H1 (cell line): ENCODE results near the gene POP7. TPM values are rescaled to one million over a fixed set of nuclear protein-coding genes. Genes with fewer than 3 reads are reported as not detected.

Experiments
- ASH2L ChIP-seq: fragments of 200-600, 300-600 bp; sonication (generic); IDR thresholded peaks from one replicate; pipeline ENCODE4 v1.7.1; 2017; ENCODE audit warnings: low read length
- CHD2 ChIP-seq: IDR thresholded peaks from 2 replicates; pipeline ENCODE4 v1.6.1; 2012; ENCODE audit warnings: low read length, improper control_type of control experiment
- CHD7 ChIP-seq: fragments of 300-600 bp; sonication (generic); IDR thresholded peaks from 2 replicates; pipeline ENCODE4 v1.7.1; 2012; ENCODE audit warnings: low read length, moderate library complexity, mild to moderate bottlenecking, inconsistent platforms; ENCODE audit not compliant: insufficient replicate concordance
- FOSL1 ChIP-seq: IDR thresholded peaks from 2 replicates; pipeline ENCODE4 v1.6.1; 2011; ENCODE audit warnings: mild to moderate bottlenecking, low read depth, low read length, moderate library complexity; ENCODE audit not compliant: insufficient read depth
- JUND ChIP-seq: IDR thresholded peaks from 2 replicates; pipeline ENCODE4 v1.6.1; 2011; ENCODE audit warnings: mild to moderate bottlenecking, improper control_type of control experiment, low read length
- PHF8 ChIP-seq: fragments of 200-600 bp; sonication (generic); conservative IDR thresholded peaks from 2 replicates; pipeline ENCODE4 v1.7.1; 2012; ENCODE audit warnings: low read depth, mild to moderate bottlenecking, inconsistent platforms, low read length, moderate library complexity
- RAD21 ChIP-seq, 2 experiments: IDR thresholded peaks in 1 of 2; conservative IDR thresholded peaks in 1 of 2; 2 replicates each; pipeline ENCODE4 v1.6.1; 2011; ENCODE audit warnings: low read depth in 2 of 2, low read length in 2 of 2, improper control_type of control experiment in 1 of 2, inconsistent platforms in 1 of 2, mild to moderate bottlenecking in 1 of 2, moderate library complexity in 1 of 2
- SIN3A ChIP-seq, 2 experiments: IDR thresholded peaks in 1 of 2; conservative IDR thresholded peaks in 1 of 2; 2 replicates each; pipeline ENCODE4 v1.6.1; 2011 to 2012; ENCODE audit warnings: low read length in 2 of 2, improper control_type of control experiment in 1 of 2, low read depth in 1 of 2, mild to moderate bottlenecking in 1 of 2
- SIX5 ChIP-seq: IDR thresholded peaks from 2 replicates; pipeline ENCODE4 v1.6.1; 2011; ENCODE audit warnings: mild to moderate bottlenecking, low read depth, low read length
- SP2 ChIP-seq: IDR thresholded peaks from 2 replicates; pipeline ENCODE4 v1.6.1; 2012; ENCODE audit warnings: mild to moderate bottlenecking, low read length, inconsistent platforms
- TAF7 ChIP-seq: optimal IDR thresholded peaks from 2 replicates; pipeline ENCODE3; 2011; ENCODE audit warnings: low read depth, mild to moderate bottlenecking, inconsistent platforms, low read length, moderate library complexity, borderline replicate concordance
- TEAD4 ChIP-seq: IDR thresholded peaks from 2 replicates; pipeline ENCODE4 v1.6.1; 2012; ENCODE audit warnings: low read depth, low read length, inconsistent platforms, mixed read lengths
- polyA plus RNA-seq, 7 experiments: library from polyadenylated mRNA; depleted of rRNA in 3 of 7; stranded (reverse) in 5 of 7; unstranded in 2 of 7; fragments of >200 nt in 5 of 7; fragments of 200-250 nt in 2 of 7; gene quantifications; 1 replicate in 5 of 7; 2 replicates in 1 of 7; 4 replicates in 1 of 7; pipeline versions ENCODE4 v1.2.1 to v1.2.3, GENCODE V29; 2011 to 2013; ENCODE audit warnings: missing spikeins in 2 of 7, mixed read lengths in 2 of 7
- total RNA-seq: library from RNA; stranded (reverse); fragmentation: NEBNext Ultra II Directional; extraction: Animal tissue kit (Norgen Biotek cat#: 25700); gene quantifications from 2 replicates; pipeline ENCODE4 v1.2.1, GENCODE V29; 2021

The POP7 gene
- total and polyA plus RNA-seq, 2 of the 8 experiments (the other 6 are each of a cell fraction or from before 2014, with no cell fraction given): 92.5 to 135 TPM

GRCh38 chr7:100705320-100705752 is 585 bp upstream of the POP7 start (continued):
- TF ChIP-seq CHD7 (no peak), RAD21 (IDR thresholded peaks at IDR 0.05 in 1 of 2, conservative IDR thresholded peaks at IDR 0.05 in 1 of 2; ENCODE audit: low read depth in 2 of 2, low read length in 2 of 2) (peak; percentile 68 to 81), ASH2L (peak; percentile 3), TAF7 (peak; percentile 42), TEAD4 (peak; percentile 46; the same call in 1 of the 2 replicates), SIX5 (no peak), CHD2 (no peak), SP2 (no peak), SIN3A (conservative IDR thresholded peaks at IDR 0.05 in 1 of 2, IDR thresholded peaks at IDR 0.05 in 1 of 2; ENCODE audit: low read depth in 1 of 2, low read length in 2 of 2) (peak in 1 of 2 experiments; percentile 36; a peak in 1 of 4 replicates), FOSL1 (no peak), JUND (no peak), PHF8 (no peak; the same call in none of the 2 replicates)
